Stimulated activated CD4-positive, alpha-beta T cell treated with anti-CD3 and anti-CD28 coated beads, Interleukin-12 subunit alpha, Interleukin-12 subunit beta, amount 100 ng/mL, for 48 hours (primary cell): ENCODE results near the gene BMP2K.
"Not testable (repeated sequence)": the region's sequence is repeated elsewhere in the genome, so short reads cannot be mapped to it uniquely, and the experiment has no call there.

ENCODE experiments used
- DNase-seq, 3 donors: peaks; one replicate each; pipeline ENCODE4 v3.0.0-alpha.2; 2020; ENCODE audit warnings: low read depth in 2 of 3, low spot score in 1 of 3

The BMP2K gene

GRCh38 chr4:78787392-78788006, 11.3 kb downstream of the BMP2K start:
- no peak for DNase-seq

- no peak for DNase-seq
These were observed 12.1 kb downstream of the BMP2K start for GRCh38 chr4:78788007-78788889.

DNA sequence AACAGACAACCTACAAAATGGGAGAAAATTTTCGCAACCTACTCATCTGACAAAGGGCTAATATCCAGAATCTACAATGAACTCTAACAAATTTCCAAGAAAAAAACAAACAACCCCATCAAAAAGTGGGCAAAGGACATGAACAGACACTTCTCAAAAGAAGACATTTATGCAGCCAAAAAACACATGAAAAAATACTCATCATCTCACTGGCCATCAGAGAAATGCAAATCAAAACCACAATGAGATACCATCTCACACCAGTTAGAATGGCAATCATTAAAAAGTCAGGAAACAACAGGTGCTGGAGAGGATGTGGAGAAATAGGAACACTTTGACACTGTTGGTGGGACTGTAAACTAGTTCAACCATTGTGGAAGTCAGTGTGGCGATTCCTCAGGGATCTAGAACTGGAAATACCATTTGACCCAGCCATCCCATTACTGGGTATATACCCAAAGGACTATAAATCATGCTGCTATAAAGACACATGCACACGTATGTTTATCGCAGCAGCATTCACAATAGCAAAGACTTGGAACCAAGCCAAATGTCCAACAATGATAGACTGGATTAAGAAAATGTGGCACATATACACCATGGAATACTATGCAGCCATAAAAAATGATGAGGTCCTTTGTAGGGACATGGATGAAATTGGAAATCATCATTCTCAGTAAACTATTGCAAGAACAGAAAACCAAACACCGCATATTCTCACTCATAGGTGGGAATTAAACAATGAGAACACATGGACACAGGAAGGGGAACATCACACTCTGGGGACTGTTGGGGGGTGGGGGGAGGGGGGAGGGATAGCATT, 19.7 kb downstream of the BMP2K start:
- not testable (repeated sequence) for DNase-seq

- no peak for DNase-seq
These were observed 20.4 kb downstream of the BMP2K start for GRCh38 chr4:78796526-78796925.

DNA sequence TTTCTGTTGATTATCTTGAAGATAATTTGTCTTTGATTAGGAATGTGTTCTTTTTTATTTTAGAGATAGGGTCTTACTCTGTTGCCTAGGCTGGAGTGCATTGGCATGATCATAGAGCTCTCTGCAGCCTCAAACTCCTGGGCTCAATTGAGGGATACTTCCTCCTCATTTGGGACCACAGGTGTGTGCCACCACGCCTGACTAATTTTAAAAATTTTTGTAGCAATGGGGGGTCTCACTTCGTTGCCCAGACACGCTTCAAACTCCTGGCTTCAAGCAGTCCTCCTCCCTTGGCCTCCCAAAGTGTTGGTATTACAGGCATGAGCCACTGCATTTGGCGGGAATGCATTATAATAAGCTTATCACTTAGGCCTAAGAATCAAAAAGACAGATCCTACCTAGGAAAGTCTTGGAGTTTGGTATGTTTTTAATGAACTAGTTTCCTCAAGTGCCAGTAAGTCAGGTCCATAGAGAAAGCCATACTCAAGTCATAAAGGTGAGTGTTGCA, 21.7 kb downstream of the BMP2K start:
- no peak for DNase-seq

- no peak for DNase-seq
These were observed 23.7 kb downstream of the BMP2K start for GRCh38 chr4:78799551-78800495.

GRCh38 chr4:78800965-78801364, 24.8 kb downstream of the BMP2K start:
- DNase-seq: no peak

- DNase-seq: no peak
These were observed 27.8 kb downstream of the BMP2K start for GRCh38 chr4:78803983-78804382.

DNA sequence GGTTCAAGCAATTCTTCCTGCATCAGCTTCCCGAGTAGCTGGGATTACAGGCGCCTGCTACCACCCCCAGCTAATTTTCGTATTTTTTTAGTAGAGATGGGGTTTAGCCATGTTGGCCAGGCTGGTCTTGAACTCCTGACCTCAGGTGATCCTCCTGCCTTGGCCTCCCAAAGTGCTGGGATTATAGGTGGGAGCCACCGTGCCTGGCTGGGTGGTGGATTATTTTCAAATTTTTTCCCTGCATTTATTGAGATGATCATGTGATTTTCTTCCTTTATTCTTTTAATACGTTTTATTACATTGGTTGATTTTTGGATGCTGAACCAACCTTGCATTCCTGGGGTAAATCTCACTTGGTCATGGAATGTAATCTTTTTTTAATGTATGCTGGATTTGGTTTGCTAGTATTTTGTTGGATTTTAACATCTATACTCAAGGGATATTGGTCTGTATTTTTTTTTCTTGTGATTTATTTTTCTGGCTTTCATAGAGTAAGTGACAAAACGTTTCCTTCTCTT, 30.9 kb downstream of the BMP2K start:
- no peak for DNase-seq

DNA sequence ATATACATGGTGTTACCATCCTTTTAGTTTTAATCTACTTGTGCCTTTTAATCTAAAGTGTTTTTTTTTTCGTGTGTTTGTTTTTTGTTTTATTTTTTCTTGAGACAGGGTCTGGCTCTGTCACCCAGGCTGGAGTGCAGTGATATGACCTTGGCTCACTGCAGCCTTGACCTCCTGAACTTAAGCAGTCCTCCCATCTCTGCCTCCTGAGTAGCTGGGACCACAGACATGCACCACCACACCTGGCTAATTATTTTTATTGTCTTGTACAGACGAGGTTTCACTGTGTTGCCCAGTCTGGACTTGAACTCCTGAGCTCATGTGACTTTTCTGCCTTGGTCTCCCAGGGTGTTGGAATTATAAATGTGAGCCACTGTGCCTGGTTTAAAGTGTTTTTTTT, 33.1 kb downstream of the BMP2K start:
- DNase-seq: no peak

DNA sequence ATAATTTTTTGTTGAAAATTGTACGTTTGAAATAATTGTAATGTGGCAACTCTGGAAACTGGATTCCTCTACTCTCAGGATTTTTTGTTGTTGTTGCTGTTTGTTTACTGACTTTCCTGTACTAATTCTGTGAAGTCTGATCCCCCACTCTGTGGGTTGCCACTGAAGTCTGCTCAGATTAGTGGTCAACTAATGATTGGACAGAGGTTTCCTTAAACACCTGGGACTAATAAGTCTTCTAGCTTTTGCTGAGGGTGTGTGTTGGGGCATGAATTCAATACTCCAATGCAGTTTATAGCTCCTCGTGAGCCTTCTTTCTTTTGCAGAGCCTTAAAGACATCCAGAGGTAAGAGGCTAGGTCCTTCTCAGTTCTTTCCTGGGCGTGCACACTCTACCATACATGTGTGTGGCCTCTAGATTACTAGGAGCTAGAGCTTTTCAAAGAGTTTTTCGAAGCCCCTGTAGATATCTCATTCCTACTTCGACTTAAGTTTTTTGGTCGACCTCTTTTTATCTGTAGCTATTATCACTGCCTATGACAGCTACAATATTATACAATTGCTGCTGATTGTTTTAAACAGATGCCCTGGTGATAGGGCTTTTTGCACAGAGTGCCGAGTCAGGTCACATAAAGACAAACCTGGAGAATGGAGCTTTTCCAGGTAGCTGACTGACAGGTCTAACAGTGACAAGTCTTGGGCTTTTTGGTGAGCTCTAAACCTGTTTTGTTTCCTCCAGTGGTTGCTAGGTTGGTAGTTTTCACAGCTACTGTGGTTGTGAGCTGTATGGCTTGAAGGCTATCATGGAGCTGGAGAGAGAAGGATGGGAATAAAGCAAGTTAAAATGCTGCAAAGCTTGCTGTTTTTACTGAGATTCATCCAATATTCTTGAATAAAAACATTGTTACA, 34.0 kb downstream of the BMP2K start:
- DNase-seq: no peak

DNA sequence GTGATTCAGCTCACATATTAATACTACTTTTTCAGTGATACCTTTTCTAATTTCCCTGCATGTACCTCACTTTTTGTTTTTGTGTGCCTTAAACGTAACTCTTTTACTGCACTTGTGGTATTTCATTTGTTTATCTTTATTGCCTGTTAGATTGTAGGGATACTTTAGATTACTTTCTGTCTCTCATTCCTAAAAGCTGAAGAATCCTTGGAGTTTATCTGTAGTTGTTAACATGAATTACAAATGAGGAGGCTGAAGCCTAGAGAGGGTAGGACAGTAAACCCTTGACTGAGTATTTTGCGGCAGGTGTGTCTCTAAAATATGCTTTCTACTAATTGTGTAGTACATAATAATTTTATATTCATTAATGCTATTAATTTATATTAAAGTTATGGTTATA, 34.9 kb downstream of the BMP2K start:
- DNase-seq: no peak

GRCh38 chr4:78818530-78819079, 42.5 kb downstream of the BMP2K start:
- no peak for DNase-seq

- no peak for DNase-seq
These were observed 47.9 kb downstream of the BMP2K start for GRCh38 chr4:78824001-78824400.

- no peak for DNase-seq
These were observed 51.0 kb downstream of the BMP2K start for GRCh38 chr4:78827191-78827590.

GRCh38 chr4:78829296-78829695, 53.1 kb downstream of the BMP2K start:
- no peak for DNase-seq

GRCh38 chr4:78839676-78840075, 63.5 kb downstream of the BMP2K start:
- DNase-seq: not testable (repeated sequence)

GRCh38 chr4:78840286-78840685, 64.1 kb downstream of the BMP2K start:
- DNase-seq: not testable (repeated sequence)

DNA sequence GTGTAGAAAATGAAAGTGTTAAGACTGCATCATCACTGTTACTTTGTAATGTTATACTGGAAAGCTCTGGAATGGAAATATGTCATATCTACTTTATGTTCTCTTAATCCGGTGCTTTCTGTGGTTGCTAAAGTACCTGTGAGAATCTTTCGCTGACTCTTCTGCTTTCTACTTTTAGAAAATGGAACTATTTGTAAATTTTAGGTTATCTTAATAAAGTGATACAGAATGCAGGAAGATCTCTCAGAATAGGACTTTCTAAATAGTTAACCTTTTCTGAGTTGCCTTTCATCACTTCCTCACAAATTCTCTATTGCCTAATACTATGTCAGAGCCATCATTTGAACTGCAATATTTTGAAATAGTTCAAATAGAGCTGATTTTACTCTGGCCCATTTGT, 69.3 kb downstream of the BMP2K start:
- DNase-seq: no peak
